ENCODE measurements around the gene DDC. TPM values are rescaled to one million over a fixed set of nuclear protein-coding genes. Genes with fewer than 3 reads are reported as not detected.
A peak's percentile ranks its signal among the peaks of the same experiment; 100 is the strongest.

The DDC gene
- total and polyA plus RNA-seq, 4 experiments from 2014 or later, result not detected

DNA sequence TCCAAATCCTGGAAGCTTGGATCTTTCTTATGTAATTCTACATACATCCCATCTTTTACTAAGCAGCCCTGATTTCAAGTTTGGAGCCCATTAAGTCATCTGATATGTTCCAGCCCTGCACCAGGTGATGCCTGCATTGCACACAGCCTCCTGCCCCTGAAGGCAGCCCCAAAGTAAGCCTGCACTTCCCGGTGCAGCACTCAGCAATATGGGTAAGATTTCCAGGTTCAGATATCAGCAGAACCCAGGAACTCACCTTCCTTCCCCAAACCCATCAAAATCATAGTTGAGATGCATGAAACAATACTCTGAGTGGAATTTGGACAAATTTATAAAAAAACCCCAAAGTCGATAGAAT, 333 bp upstream of the DDC start:
- no peaks in the 10 kb centered on the region for H3K36me3 Mint-ChIP-seq
- Histone ChIP-seq H3K36me3 (ENCODE audit: insufficient read depth, low read length) (no peaks in the 10 kb centered on the region), H3K4me3 (ENCODE audit: low read length in 2 of 2) (no peak overlapping the region), H3K9me3 (ENCODE audit: control insufficient read depth in 1 of 2, low read length in 2 of 2) (no peaks in the 10 kb centered on the region), H3K27ac (ENCODE audit: low read depth, low read length) (no peak overlapping the region), H3K4me1 (ENCODE audit: insufficient read depth, low read length) (no peaks in the 10 kb centered on the region), H3K27me3 (ENCODE audit: insufficient read depth, low read length) (no peaks in the 10 kb centered on the region)
- H3K4me3 Mint-ChIP-seq, result no peak overlapping the region
- no peak overlapping the region for H3K27ac Mint-ChIP-seq
- intact Hi-C loops (cut with micrococcal nuclease), result no loop called here
- ChIA-PET POLR2A (ENCODE audit: partially characterized antibody) (no interaction called here), CTCF (ENCODE audit: partially characterized antibody) (interaction anchor here (1.5 kb wide), 1 partner anchor 10 kb away, joined by 5 read pairs; no protein-coding TSS in a partner anchor)
- DNase-seq, result no peak
- H3K27me3 Mint-ChIP-seq, result peaks cover 7 to 9% of the 10 kb centered on the region in 2 donors
- H3K4me1 Mint-ChIP-seq, result no peaks in the 10 kb centered on the region
- peaks cover 0 to 12% (median 3%) of the 10 kb centered on the region in 8 donors for H3K9me3 Mint-ChIP-seq

GRCh38 chr7:50564171-50564570, 1.0 kb downstream of the DDC start:
- intact Hi-C loops (cut with micrococcal nuclease), result no loop called here
- no peaks in the 10 kb centered on the region for H3K9me3 ChIP-seq (ENCODE audit: control insufficient read depth in 1 of 2, low read length in 2 of 2)
- Mint-ChIP-seq H3K27me3 (peaks cover 8 to 9% of the 10 kb centered on the region in 2 donors), H3K36me3 (no peaks in the 10 kb centered on the region), H3K9me3 (peaks cover 0 to under 1% (median 0%) of the 10 kb centered on the region in 8 donors), H3K27ac (no peak overlapping the region), H3K4me1 (no peaks in the 10 kb centered on the region), H3K4me3 (no peak overlapping the region)
- H3K36me3 ChIP-seq (ENCODE audit: insufficient read depth, low read length), result no peaks in the 10 kb centered on the region
- CTCF ChIA-PET (ENCODE audit: partially characterized antibody), result no interaction called here
- no peaks in the 10 kb centered on the region for H3K4me1 ChIP-seq (ENCODE audit: insufficient read depth, low read length)
- no peak overlapping the region for H3K4me3 ChIP-seq (ENCODE audit: low read length in 2 of 2)
- H3K27me3 ChIP-seq (ENCODE audit: insufficient read depth, low read length), result no peaks in the 10 kb centered on the region
- no peak for DNase-seq
- POLR2A ChIA-PET (ENCODE audit: partially characterized antibody), result no interaction called here
- no peak overlapping the region for H3K27ac ChIP-seq (ENCODE audit: low read depth, low read length)

- Histone ChIP-seq H3K9me3 (ENCODE audit: control insufficient read depth in 1 of 2, low read length in 2 of 2) (no peaks in the 10 kb centered on the region), H3K36me3 (ENCODE audit: insufficient read depth, low read length) (no peaks in the 10 kb centered on the region), H3K4me3 (ENCODE audit: low read length in 2 of 2) (no peak overlapping the region), H3K27me3 (ENCODE audit: insufficient read depth, low read length) (peaks cover 5% of the 10 kb centered on the region), H3K27ac (ENCODE audit: low read depth, low read length) (no peak overlapping the region), H3K4me1 (ENCODE audit: insufficient read depth, low read length) (no peaks in the 10 kb centered on the region)
- Mint-ChIP-seq H3K4me3 (no peak overlapping the region), H3K27ac (no peak overlapping the region), H3K9me3 (no peaks in the 10 kb centered on the region), H3K27me3 (peaks cover 20% of the 10 kb centered on the region in 2 donors), H3K36me3 (no peaks in the 10 kb centered on the region), H3K4me1 (no peaks in the 10 kb centered on the region)
- ChIA-PET CTCF (ENCODE audit: partially characterized antibody) (no interaction called here), POLR2A (ENCODE audit: partially characterized antibody) (no interaction called here)
- no peak for DNase-seq
- intact Hi-C loops (cut with micrococcal nuclease), result no loop called here
Measured at GRCh38 chr7:50562136-50562535, 3.1 kb downstream of the DDC start.

- no peak overlapping the region for H3K4me3 Mint-ChIP-seq
- ChIA-PET POLR2A (ENCODE audit: partially characterized antibody) (no interaction called here), CTCF (ENCODE audit: partially characterized antibody) (no interaction called here)
- H3K9me3 Mint-ChIP-seq, result no peaks in the 10 kb centered on the region
- Histone ChIP-seq H3K4me3 (ENCODE audit: low read length in 2 of 2) (no peak overlapping the region), H3K9me3 (ENCODE audit: control insufficient read depth in 1 of 2, low read length in 2 of 2) (no peaks in the 10 kb centered on the region), H3K27ac (ENCODE audit: low read depth, low read length) (no peak overlapping the region), H3K27me3 (ENCODE audit: insufficient read depth, low read length) (peaks cover 5% of the 10 kb centered on the region), H3K36me3 (ENCODE audit: insufficient read depth, low read length) (no peaks in the 10 kb centered on the region), H3K4me1 (ENCODE audit: insufficient read depth, low read length) (no peaks in the 10 kb centered on the region)
- H3K27ac Mint-ChIP-seq, result peak overlapping the region in 1 of 7 donors; percentile 73
- intact Hi-C loops (cut with micrococcal nuclease), result no loop called here
- no peaks in the 10 kb centered on the region for H3K4me1 Mint-ChIP-seq
- H3K27me3 Mint-ChIP-seq, result peaks cover 16 to 27% of the 10 kb centered on the region in 2 donors
- H3K36me3 Mint-ChIP-seq, result no peaks in the 10 kb centered on the region
- DNase-seq, result no peak
Measured at GRCh38 chr7:50560865-50561351, 4.3 kb downstream of the DDC start.

- no peaks in the 10 kb centered on the region for H3K9me3 Mint-ChIP-seq
- no peaks in the 10 kb centered on the region for H3K36me3 Mint-ChIP-seq
- H3K4me3 Mint-ChIP-seq, result no peak overlapping the region
- no peaks in the 10 kb centered on the region for H3K9me3 ChIP-seq (ENCODE audit: control insufficient read depth in 1 of 2, low read length in 2 of 2)
- H3K27ac ChIP-seq (ENCODE audit: low read depth, low read length), result no peak overlapping the region
- no peak overlapping the region for H3K27ac Mint-ChIP-seq
- CTCF ChIA-PET (ENCODE audit: partially characterized antibody), result interaction anchor here (0.7 kb wide), 1 partner anchor 27 kb away, joined by 3 read pairs; no protein-coding TSS in a partner anchor
- no peak for DNase-seq
- no peaks in the 10 kb centered on the region for H3K4me1 ChIP-seq (ENCODE audit: insufficient read depth, low read length)
- peaks cover 16 to 31% of the 10 kb centered on the region in 2 donors for H3K27me3 Mint-ChIP-seq
- H3K36me3 ChIP-seq (ENCODE audit: insufficient read depth, low read length), result no peaks in the 10 kb centered on the region
- no peaks in the 10 kb centered on the region for H3K4me1 Mint-ChIP-seq
- peaks cover 5% of the 10 kb centered on the region for H3K27me3 ChIP-seq (ENCODE audit: insufficient read depth, low read length)
- POLR2A ChIA-PET (ENCODE audit: partially characterized antibody), result no interaction called here
- intact Hi-C loops (cut with micrococcal nuclease), result no loop called here
- no peak overlapping the region for H3K4me3 ChIP-seq (ENCODE audit: low read length in 2 of 2)
Measured at GRCh38 chr7:50559881-50560280, 5.3 kb downstream of the DDC start.

- Mint-ChIP-seq H3K36me3 (no peaks in the 10 kb centered on the region), H3K4me3 (no peak overlapping the region), H3K27me3 (peaks cover 12 to 25% of the 10 kb centered on the region in 2 donors), H3K4me1 (no peaks in the 10 kb centered on the region), H3K9me3 (no peaks in the 10 kb centered on the region), H3K27ac (no peak overlapping the region)
- H3K4me3 ChIP-seq (ENCODE audit: low read length in 2 of 2), result no peak overlapping the region
- DNase-seq, result no peak
- no peaks in the 10 kb centered on the region for H3K9me3 ChIP-seq (ENCODE audit: control insufficient read depth in 1 of 2, low read length in 2 of 2)
- H3K27me3 ChIP-seq (ENCODE audit: insufficient read depth, low read length), result peaks cover 5% of the 10 kb centered on the region
- H3K36me3 ChIP-seq (ENCODE audit: insufficient read depth, low read length), result no peaks in the 10 kb centered on the region
- H3K4me1 ChIP-seq (ENCODE audit: insufficient read depth, low read length), result no peaks in the 10 kb centered on the region
- no peak overlapping the region for H3K27ac ChIP-seq (ENCODE audit: low read depth, low read length)
- ChIA-PET CTCF (ENCODE audit: partially characterized antibody) (no interaction called here), POLR2A (ENCODE audit: partially characterized antibody) (no interaction called here)
- intact Hi-C loops (cut with micrococcal nuclease), result no loop called here
Measured at GRCh38 chr7:50558294-50559053, 6.7 kb downstream of the DDC start.

DNA sequence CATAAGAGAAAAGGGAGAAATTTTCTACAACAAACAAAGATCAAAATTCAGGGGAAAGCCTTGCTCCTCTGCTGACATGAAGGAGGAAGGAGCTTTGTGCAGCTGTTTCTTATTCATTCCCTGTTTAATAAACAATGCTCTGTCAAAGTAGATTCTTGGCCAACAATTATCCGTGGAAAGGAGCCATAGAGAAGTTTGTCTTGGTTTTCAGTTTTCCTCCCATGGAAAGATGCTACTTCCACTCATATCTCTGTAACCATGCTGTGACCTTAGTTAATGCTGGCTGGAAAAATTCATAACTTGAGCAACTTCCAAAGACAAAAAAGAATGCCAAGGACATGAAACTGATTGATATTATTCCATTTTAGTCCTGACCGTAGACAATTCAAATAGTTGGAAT, 8.1 kb downstream of the DDC start:
- Mint-ChIP-seq H3K27ac (no peak overlapping the region), H3K27me3 (peaks cover 17 to 27% of the 10 kb centered on the region in 2 donors), H3K9me3 (peaks cover 0 to 3% (median 0%) of the 10 kb centered on the region in 8 donors), H3K36me3 (no peaks in the 10 kb centered on the region), H3K4me1 (no peaks in the 10 kb centered on the region), H3K4me3 (no peak overlapping the region)
- H3K4me1 ChIP-seq (ENCODE audit: insufficient read depth, low read length), result no peaks in the 10 kb centered on the region
- ChIA-PET POLR2A (ENCODE audit: partially characterized antibody) (no interaction called here), CTCF (ENCODE audit: partially characterized antibody) (no interaction called here)
- no peaks in the 10 kb centered on the region for H3K36me3 ChIP-seq (ENCODE audit: insufficient read depth, low read length)
- H3K4me3 ChIP-seq (ENCODE audit: low read length in 2 of 2), result no peak overlapping the region
- no peaks in the 10 kb centered on the region for H3K9me3 ChIP-seq (ENCODE audit: control insufficient read depth in 1 of 2, low read length in 2 of 2)
- no peak overlapping the region for H3K27ac ChIP-seq (ENCODE audit: low read depth, low read length)
- no peak for DNase-seq
- peaks cover 5% of the 10 kb centered on the region for H3K27me3 ChIP-seq (ENCODE audit: insufficient read depth, low read length)
- intact Hi-C loops (cut with micrococcal nuclease), result no loop called here

Data from CD4-positive, alpha-beta memory T cell (primary cell).